GM19099 (cell line): ENCODE results near the gene ZNF618.

ENCODE experiments used
- POLR2A ChIP-seq: IDR thresholded peaks from 3 replicates; pipeline ENCODE4 v1.6.1; 2011; ENCODE audit warnings: low read depth; ENCODE audit not compliant: insufficient read length; ENCODE audit errors: extremely low read depth

Gene ZNF618

GRCh38 chr9:113973226-113973625, 97.1 kb downstream of the ZNF618 start:
- no peak for TF ChIP-seq POLR2A

DNA sequence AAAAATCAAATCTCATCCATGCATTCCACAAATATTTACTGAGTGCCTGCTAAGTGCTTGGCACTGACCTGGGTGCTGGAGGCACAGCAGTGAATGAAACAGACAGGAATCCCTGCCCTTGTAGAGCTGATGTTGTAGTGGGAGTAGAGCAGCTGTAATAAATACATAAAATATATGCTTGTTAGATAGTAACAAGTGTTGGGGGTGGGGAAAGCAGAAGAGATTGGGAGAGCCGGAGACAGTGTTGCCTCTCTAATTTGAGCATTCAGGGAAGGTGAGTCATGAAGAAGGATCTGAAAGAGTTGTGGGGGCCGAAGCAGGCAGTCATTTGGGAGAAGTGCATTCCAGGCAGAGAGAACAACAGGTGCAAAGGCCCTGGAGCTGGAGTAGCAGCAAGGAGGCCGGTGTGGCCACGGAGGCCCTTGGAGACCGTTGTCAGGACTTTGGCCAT, 97.9 kb downstream of the ZNF618 start:
- TF ChIP-seq POLR2A = no peak

DNA sequence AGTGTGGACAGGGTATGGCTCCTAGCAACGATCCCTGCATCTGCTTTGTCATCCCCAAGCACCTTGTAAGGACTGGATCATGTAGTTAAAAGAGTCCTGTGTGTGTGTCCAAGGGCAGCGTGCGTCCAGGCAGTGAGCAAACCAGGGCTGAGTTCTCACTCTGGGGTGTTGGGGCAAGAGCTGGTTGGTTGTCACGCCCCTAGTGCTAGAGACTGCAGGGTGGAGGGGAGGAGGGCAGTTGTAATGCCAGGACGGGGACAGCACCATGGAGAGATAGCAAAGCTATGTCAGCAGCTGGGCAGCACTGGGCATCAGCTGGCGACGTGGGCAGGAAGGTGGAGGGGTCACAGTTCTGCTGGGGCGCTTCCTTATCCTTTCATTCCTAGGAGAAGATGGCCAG, 100.8 kb downstream of the ZNF618 start:
- TF ChIP-seq POLR2A = no peak

DNA sequence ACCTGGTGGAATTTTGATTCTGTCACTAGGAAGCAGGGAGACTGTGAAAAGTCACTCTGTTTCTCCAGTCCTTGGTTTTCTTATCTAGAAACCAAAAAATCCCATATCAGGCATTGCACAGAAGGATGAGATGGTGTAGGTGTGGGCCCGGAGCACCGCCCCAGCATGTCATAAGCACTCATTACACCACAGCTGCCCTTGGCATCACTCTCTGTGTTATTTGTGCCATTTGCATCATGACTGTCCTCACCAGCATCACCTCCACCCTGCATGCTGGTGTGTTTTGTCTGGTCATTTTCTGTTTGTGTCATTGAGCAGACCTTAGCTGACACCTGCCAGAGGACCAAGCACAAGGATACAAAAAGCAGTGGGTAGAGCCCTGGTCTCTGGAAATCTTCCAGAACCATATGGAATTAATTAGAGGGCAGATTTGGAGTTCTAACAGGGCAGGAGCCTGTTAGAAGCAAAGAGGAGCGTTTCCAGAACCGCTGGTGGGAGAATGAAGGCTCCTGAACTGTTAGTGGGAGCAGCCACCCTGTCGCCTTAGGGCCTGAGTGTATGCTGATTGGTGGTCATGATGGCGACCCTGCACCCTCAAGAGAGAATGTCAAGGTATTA, 102.7 kb downstream of the ZNF618 start:
- TF ChIP-seq POLR2A = no peak

GRCh38 chr9:113979343-113980127, 103.4 kb downstream of the ZNF618 start:
- no peak for TF ChIP-seq POLR2A

DNA sequence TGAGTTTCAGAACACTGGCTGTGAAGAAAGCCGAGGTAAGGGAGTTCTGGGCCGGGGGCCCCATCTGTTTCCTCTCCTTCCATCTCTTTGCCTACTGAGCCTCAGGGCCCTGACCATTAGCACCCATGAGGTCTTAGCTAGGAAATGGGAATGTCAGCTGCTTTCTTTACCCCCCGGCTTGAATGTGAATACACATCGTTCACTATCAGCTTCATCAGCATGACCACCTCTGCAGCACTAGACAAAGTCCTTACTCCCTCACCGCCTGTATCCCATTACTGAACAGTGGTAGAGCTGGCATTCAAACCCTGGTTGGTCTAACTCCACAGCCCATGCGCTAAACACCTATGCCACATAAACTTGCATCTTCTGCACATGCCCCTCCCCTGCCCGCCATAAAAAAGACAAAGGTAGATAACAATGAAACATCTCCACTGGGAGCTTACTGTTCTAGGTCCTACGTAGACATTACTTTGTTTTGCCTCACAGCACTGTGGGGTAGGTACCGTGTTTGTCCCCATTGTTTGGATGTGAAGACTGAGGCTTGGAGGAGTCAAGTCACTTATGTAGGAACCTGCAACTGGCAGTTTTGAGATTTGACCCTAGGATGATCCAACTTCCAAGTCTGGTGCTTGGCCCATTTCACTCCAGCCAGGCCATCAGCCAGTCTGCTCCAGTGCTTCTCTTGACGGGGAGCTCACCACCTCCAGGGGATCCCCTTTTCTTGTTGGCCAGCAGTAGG, 108.7 kb downstream of the ZNF618 start:
- TF ChIP-seq POLR2A = no peak

DNA sequence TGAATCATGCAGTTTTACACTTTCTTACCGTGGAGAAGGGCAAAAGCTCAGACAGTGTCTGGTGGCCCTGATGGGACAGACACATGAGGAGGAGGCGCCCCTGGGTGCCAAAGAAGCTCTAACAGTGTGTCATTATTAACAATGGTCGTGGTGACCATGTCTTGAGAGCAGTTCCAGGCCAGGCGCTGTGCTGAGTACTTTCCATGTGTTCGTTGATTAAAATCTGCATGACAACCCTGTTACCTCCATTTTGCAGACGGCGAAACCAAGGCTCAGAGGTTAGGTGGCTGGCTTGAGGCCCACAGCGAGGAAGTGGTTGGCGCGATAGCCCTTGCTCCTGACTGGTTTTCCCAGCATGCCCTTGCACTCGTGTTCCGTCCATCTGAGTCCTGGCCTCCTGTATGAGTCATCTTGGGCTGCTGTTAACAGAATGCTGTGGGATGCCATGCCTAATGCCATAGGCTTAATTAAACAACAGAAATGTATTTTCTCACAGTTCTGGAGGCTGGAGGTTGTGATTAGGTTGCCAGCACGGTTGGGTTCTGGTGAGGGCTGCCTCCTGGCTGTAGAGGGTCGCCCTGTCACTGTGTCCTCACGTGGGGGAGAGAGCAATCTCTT, 110.0 kb downstream of the ZNF618 start:
- TF ChIP-seq POLR2A = no peak

DNA sequence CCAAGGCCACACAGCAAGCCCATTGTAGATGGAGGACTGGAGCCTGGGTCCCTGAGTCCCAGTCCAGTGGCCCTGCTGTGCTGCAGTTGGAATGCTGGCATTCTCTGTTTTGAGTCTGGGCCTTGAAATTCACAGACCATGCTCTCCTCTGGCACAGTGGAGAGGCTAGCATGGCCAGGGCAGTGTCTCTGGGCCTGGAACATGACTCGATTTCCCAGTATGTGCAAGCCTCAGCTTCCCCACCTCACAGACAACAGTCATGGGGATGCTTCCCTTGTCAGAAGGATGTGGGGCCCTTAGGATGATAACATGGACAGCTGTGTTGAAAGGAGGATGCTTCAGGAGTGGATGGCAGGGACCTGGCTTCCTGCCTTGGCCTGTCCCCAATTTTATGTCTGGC, 110.8 kb downstream of the ZNF618 start:
- TF ChIP-seq POLR2A = no peak

DNA sequence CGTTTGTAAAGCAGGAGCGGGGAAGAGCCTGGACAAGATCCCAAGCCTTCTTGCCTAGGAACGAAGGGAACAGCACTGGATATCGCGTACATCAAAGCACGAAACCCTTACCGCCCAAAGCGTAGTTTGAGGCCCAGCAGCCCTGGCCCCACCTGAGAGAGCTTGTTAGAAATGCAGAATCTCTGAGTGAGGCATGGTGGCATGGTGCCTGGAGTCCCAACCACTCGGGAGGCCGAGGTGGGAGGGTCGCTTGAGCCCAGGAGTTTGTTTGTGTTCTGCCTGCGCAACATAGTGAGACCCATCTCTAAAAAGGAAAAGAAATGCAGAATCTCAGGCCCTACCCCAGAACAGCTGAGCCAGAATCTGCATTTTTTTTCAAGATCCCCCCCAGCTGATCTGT, 111.4 kb downstream of the ZNF618 start:
- no peak for TF ChIP-seq POLR2A

- no peak for TF ChIP-seq POLR2A
These were observed 112.4 kb downstream of the ZNF618 start for GRCh38 chr9:113988385-113989016.

DNA sequence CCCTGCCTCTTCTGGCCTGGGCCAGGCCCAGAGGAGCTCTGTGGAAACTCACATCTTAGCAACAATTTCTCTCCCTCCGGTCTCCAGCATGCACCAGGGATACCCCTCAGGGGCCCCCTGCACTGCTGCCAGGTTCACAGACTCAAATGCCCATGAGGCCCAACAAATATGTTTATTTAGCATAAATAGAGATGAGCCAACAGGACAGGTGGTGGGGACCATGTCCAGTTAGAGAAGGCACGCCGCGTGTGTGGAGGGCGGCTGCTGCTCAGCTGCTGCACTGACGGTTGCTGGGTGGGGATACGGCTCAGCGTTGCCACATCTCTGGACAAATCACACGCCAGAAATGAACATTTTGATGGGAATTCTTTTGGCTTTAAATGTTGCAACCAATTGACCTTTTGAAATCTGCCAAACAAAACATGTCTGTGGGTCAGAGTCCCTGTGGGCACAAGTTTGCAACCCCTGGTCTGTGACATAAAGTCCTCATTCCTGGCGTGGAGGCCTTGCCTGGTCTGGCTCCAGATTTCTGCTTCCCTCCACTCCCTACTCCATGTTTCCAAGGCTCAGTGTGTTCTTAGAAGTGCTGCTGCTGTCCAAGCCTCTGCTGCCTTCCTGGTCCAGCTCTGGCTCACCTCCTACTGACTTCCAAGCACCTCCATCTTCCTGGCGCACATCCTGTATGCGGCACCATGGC, 113.1 kb downstream of the ZNF618 start:
- no peak for TF ChIP-seq POLR2A

- no peak for TF ChIP-seq POLR2A
These were observed 113.8 kb downstream of the ZNF618 start for GRCh38 chr9:113989714-113990569.

GRCh38 chr9:113990570-113990907, 114.4 kb downstream of the ZNF618 start:
- no peak for TF ChIP-seq POLR2A
